Stimulated activated CD4-positive, alpha-beta T cell treated with anti-CD3 and anti-CD28 coated beads, Interleukin-1b, Interleukin-23, amount 100 ng/mL, for 48 hours (primary cell): Measurements from ENCODE around the gene RNF220.

Source experiments
- DNase-seq: peaks from one replicate; pipeline ENCODE4 v3.0.0-alpha.2; 2020

RNF220 gene

DNA sequence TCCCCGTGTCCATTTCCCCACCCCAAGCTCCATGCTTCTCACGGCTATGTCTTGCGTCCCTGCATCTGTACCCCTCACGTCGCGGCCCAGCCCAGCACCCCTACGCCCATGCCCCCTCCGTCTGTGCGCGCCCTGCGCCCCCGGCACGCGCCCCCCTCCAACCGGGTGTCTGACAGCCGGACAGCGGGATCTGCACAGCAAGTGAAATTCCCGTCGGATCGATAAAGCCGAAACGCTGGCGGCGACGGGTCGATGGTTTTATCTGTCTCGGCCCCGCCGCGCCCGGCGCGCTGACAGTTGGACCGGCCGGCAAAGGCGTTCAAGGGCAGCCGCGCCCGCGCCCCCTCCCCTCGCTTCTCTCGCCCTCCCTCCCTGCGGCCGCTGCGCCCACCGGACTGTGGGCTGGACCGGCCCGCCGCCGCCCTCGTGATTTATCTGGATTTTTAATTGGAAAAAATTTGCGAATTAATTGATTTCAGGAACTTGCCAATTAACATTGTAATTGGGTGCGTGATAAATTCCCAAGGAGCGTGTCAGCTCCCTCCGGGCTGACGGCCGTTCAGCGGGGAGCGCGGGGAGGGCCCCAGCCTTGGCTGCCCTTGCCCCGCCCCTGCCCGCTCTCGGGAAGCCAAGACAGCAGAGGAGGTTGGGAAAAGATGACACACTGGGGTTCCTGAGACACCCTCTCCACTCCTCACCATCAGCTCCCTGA lies 212.1 kb downstream of the RNF220 start:
- no peak for DNase-seq

DNA sequence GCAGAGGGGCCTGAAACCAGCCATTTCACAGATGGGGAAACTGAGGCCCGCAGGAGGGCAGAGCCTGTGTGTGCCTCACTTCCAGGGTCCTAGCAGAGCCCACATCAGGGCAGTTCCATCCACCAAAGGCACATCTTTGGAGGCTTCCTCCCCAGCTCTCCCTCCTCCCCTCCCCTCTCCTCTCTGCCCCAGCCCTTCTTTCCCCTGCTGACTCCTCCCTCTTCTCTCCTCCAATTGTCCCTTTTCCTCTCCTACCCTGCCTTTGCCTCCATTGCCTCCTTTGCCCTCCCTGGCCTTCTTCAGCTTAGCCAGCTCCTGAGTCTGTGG lies 212.6 kb downstream of the RNF220 start:
- DNase-seq: no peak

DNA sequence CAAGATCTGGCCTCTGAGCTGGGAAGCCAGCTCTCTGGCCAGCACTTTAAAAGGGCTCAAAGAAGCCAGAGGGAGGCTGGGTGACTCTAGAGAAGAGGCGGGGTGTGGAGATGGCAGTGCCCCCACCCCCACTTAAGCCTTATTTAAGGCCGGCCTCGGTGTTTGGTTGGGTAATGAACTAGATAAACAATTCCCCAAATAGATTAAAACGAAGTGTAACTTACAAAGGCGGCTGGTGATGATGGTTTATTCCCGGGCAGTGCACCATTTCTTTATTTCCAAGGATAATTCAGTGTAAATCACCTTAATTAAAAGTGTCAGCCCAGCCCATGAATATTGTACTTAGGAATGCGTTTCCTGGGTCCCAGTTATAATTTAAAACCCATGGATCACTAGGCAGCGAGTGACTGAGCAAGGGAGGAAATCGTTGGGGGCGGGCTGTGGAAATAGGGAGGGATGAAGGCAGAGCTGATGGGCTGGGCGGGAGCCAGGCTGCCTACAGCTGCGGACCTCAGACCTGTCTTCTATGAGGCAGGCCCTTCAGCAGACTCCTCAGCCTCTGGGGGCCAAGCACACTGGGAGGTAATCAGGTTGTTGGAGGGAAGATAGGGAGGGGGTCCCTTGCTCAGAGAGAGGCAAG lies 214.3 kb downstream of the RNF220 start:
- no peak for DNase-seq

DNA sequence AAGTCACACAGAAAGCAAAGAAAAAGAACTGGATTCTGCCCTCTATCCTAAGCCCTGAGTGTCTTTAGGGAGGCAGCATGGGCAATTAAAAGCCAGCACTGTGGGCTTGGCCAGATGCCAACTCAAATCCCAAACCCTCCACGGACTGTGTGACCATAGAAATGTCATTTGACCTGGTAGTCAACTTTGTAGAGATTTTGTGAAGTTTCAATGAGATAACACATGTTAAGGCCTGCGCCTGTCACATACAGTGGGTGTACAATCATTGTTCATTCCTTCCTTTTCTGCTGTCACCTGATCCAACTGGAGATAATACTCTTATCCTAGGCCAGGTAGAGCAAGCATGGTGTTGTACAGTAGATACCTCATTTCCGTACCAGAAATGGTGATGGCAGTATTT lies 215.0 kb downstream of the RNF220 start:
- DNase-seq: no peak

DNA sequence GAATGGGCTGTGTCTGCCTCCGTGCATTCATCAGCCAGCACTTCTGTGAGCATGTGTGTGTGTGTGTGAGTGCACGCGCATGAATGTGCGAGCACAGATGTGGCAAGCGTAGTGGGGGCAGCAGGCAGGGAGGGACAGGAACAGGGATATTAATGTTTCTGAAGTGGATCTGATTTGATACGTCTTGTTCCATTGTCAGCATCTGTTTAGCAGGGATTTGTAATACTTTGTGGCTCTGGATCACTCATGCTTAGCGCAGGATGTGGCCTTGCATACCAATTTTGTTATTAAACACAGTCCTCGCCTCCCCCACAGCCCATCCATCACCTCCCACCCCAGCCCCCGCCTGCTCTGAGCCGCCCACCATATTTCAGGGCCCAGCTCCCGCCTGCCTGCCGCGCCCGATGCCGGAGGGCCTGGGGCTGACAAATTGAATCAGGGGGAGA lies 216.8 kb downstream of the RNF220 start:
- no peak for DNase-seq

DNA sequence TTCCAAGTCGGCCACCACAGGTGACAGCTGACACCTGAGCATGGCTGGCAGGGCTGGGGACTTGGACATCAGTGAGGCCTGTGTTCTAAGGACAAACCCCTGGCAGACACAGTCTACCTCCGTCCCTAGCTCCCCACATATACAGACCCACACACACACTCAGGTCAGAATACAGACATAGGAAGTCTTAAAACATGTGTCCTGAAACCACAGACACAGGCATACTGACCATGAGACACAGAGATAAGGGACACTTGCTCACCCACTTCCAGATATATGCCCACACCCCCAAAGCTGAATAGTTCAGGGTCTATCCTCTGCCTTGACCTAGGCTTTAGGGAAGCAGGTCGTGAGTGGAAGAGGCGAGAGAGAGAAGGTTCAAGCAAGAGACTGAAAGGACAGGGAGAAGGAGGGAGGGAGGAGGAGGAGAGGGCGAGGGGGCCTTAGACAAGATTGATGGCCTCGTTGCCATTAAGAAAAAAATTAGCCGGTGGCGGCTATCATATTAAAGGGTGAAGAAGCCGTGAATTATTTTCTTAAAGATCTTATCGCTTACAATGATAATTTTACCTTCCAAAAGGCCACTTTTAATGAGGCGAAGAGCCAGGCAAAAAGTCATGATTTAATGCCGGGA lies 219.3 kb downstream of the RNF220 start:
- DNase-seq: no peak

DNA sequence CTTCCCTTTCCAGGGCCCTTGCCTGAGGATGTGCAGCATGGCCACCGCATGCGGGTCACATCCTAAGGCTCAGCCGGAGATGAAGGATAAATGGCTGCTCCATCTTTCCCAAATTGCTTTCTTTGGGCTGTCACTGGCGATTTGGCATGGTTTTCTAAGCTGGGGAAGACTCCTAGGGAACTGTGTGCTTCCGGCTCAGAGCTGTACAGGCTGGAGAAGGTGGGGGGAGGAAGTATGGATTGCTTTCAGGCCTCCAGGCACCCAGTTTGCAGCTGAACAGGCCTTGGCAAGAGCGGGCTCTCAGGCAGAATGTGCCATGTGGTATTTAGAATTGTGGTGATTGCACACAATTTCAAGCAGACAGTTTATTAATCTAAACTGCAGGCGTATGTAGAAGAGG lies 220.3 kb downstream of the RNF220 start:
- DNase-seq: no peak

DNA sequence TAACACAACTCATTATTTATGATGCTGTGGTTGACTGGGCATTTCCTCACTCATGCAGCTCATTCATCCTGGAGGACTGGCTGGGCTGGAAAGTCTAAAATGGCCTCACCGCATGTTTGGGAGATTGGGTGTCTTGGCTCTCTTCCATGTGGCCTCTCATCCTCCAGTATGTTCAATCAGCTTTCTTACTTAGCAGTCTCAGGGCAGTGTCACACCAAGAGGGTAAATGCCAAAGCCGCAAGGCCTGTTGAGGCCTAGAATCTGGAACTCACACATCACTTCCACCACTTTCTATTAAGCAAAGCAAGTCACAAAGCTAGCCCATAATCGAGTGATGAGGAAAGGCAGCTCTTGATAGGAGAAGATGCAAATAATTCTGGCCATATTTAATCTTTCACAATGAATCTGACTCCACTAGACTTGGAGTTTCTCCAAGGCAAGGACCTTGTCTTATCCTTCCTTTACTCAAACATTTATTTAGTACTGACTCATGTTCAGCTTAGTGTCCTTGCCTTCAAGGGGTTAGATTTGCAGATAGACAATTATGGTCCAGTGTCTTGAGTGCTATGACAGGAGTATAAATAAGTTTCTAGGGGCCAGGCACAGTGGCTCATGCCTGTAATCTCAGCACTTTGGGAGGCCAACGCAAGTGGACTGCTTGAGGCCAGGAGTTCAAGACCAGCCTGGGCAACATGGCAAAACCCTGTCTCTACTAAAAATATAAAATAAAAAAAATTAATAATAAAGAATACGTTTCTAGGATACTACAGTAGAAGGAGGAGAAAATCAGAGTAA lies 224.1 kb downstream of the RNF220 start:
- no peak for DNase-seq

DNA sequence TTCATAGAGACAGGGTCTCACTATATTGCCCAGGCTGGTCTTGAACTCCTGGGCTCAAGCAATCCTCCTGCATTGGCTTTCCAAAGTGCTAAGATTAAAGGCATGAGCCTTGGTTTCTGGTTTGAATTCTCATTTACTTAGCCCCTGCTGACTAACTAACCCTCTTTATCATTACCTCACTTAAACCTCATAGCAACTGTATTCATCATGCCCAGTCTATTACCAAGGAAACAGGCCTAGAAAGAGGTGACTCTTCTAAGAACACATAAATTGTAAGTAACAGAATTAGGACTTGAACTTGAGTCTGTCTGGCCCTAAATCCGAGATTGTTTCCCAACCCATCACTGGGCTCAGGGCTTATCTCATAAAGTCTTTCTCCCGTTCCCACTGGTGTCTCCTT lies 225.1 kb downstream of the RNF220 start:
- DNase-seq: no peak

DNA sequence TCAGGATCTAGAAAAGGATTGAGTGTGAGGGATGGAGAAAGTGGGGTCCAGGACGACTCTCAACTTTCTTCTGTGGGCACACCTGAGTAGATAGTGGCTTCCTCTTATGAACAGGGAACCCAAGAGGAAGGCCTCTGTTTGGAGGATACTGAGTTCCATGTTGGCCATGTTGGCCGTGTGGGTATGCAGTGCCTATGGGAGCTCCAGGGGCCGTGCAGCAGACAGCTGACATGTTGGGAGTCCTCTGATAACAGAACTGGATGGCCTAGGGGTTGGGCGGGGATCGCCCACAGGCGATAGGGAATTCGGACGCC lies 226.2 kb downstream of the RNF220 start:
- DNase-seq: no peak

DNA sequence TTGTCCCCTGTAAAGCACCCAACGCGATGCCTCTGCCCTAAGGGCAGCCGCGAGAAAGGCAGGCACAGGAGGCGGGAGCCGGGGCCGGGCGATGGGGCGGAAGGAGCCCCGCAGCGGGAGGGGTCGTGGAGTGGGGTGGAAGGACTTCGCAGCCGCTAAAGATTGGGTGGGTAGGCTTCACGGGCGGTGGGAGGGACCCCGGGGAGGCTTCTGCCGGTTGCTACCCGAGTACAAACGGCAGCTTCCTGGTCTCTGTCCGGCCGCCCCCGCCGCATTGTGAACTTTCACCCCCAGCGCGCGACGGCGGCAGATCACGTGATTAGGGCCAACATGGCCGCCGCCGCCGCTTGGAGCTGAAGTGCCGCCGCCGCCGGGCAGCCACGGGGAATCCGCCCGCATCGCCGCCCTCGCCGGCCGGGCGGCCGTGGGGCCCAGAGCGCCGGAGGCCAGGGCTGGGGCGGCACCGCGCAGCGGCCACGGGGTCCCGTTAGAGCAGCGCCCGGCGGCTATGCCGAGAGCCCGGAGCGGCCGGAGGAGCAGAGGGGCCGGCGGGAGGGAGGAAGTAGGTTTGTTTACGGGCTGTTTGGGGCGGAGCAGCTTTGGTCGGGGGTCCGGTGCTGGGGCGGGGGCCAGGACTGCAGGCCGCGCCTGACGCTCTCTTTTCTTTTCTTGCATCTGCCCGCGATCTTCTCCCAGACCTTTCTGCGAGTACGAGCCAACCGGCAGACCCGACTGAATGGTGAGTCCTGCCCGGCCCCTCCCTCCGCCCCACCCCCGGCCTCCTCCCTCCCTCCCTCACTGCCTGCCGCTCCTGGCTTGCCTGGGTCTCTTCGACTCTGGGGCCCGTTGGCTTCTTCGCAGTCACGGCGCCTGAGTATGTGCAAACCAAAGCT lies 226.8 kb downstream of the RNF220 start:
- peak; percentile 91 for DNase-seq

DNA sequence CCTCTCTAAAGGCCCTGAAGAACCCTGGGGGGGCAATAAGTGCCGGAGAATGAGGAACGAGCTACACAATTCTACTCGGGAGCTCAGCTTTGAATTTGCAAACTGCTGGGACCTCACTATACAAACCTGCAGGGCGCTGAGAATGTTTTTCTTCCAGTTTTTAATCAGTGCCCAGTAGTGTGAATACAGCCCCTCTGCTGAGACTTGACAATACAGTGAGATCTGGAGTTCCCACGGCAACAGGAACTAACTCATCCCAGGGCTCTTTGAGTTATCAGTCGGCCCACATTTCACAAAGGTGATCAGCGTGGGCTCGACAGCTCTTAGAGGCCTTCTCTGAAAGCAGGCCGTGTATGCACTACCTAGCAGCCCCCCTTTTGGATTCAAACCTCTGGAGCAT lies 227.5 kb downstream of the RNF220 start:
- no peak for DNase-seq

DNA sequence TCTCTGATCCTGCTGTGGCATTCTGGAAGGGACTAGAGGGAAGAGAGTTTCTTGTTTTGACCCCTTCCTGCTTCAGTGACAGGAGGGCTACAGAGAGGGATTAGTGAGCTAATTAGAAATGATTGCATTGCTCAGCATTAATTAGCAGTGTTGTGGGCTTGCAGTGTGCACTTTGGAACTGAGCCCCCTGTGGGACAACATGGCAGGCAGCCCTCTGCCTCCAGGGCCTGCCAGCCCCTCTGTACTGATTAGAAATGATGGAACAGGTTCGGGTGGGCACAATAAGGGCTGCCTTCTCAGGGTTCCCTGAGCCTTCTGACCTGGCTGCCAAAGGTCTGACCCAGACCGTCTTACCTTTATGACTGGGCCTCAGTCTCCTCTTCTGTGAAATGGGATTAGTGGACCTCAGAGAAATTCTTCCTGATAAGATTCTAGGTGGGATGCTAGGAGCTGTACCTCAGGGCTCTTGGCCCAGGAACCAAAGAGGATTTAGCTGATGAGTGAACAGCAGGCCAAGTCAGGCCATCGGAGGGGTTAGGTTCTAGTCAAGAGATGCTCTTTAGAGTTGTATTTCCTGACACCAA lies 229.6 kb downstream of the RNF220 start:
- DNase-seq: no peak

DNA sequence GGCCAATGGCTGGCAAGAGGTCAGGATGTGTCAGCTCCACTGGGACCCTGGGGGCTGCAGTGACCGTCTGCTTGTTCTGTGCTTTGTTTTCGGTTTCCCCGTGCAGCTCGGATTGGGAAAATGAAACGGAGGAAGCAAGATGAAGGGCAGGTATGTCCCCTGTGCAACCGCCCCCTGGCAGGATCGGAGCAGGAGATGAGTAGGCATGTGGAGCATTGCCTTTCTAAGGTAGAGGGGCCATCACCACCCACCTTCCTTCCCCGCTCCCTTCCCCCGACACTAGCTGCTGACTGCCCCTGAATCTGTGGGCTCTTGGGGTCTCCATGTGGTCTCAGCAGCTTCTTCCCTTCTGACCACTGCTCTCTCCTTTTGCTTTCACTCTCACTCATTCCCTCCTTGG lies 230.4 kb downstream of the RNF220 start:
- no peak for DNase-seq

DNA sequence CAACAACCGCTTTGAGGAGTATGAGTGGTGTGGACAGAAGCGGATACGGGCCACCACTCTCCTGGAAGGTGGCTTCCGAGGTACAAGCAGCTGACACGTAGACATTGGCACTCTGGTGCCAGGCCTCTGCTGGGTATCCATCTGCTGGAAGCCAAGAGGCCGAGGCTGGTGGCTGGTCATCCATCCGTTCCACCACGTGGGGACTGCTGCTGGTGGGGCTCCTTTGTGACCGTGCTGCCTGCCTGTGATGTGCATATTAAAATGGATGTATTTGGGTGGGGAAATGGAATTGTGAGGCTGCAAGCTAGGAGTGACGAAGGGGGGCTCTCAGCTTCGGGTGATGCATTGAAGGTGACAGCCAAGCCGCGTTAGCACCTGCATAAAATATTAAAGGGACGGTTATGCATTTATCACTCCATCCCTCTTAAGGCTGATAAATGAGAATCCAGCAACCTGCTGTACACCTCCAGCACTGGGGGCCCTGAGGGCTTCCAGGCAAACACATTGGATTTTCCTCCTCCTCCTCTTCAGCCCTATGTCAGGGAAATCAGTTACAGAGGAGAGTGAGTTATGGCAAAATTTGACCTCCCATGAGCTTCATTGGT lies 231.1 kb downstream of the RNF220 start:
- no peak for DNase-seq

DNA sequence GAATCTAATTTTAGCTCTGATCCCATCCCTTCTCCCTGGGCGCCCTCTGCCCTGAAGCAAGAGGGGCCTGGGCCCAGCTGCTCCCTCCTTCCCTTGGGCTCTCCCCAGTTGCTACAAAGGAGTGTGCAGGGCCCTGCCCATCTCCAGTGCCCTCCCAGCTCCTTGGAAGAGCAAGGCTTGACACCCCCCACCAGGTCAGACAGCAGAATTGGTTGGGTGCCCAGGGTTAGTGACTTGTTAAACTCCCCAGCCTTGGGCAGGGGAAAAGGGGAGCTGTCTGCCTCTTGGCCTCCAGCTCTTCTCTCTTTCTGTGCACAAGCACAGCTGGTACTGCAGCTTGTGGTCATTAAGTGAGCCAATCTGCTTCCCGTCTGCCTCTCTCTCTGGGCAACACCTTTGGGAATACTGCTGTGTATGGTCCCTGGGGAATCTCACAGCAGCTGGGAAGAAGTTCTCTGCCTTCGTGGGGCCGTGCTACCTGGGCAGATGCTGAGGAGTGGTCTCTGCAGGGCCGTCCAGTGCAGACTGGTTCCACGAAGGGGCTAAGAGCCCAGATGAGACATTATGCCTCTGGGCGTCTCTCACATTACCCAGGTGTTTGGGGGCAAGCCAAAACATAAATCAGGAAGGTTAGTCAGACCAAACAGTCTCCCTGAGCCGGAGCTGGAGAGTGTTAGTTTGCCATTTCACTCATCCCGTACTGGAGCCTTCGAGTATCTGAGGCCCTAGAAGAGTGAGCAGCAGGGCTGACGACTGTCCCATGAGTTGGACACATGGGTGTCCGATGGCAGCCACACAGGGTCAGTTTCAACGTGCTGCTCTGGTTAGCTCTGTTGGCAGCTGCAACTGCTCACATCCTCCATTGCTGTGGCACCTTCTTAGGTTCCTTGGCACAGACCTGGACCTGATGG lies 231.9 kb downstream of the RNF220 start:
- DNase-seq: no peak

DNA sequence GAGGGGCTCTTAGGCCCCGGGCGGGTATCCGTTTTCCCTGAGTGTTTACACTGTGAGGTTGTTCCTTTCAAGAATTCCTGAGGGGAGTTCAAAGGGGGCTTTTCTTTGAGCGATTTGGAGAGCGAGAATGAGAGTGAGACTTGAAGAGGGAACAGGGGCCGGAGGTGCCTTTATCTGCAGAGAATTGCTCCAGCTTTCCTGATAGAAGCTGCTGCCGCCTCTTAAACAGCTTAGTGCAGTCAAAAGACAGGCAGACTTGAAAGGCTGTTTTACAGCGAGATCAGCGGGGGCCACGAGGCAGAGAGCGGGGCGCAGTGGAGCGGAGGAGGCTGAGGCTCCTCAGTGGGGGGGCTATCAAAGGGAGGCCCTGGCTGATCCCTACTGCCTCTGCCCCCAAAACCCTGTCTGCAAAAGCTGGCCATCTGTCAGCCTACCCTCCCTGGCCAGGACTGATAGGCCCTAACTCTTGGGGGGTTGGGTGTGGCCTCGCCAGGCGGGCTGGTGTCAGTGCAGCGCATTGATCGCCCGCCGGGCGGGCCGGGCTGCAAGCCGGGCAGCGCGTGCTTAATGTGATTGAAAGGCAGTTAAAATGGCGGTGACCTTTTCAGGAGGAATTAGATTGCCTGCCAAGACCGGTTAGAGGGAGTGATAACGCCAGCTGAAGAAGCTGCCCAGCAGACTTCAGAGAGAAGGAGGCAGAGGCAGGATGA lies 232.8 kb downstream of the RNF220 start:
- DNase-seq: no peak

DNA sequence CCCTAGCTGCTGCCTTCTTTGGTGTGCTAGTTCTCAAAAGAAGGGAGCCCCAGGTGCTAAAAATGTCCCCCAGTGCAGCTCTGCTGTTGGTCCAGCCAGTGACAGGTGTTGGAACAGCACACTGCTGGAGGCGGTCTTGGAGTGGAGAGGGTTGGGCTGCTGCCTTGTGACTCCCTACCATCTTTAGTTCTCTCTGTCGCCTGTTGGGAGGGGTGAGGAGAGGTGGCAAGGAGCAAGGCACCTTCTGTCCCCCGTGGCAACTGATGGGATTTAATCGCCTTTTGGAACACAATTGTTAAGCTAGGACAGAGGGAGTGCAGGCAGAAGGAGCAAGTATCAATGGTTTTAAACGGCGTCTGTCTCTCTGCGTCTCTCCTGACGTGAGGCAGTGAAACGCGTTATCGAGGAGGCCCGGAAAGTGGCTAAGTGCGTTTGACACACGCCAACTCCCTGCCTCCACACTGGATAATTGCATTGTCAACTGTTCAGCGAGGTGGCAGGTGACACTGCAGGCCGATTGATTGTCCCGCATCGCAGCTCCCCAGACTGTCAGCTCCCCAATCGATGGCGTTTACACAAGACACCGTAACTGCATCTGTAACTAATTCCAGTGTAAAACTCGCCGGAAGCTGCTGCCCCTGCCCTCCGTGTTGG lies 235.3 kb downstream of the RNF220 start:
- DNase-seq: no peak
